CD4-positive, alpha-beta T cell (primary cell): ENCODE data around the gene RRP1B. TPM values are rescaled to one million over a fixed set of nuclear protein-coding genes. Genes with fewer than 3 reads are reported as not detected.
"Not testable (repeated sequence)": the region's sequence is repeated elsewhere in the genome, so short reads cannot be mapped to it uniquely, and the experiment has no call there.

Experiments used
- ATAC-seq: fragments of 200-7000 bp; cut with Tn5 transposase; one replicate; pipeline ENCODE4 v1.10.0; 2022; ENCODE audit warnings: mild to moderate bottlenecking; ENCODE audit not compliant: poor library complexity
- CTCF ChIA-PET: fragments of 350-600 bp; sonication (Branson Sonifier 250); formaldehyde crosslinking; loops from one replicate; lab custom pipeline; 2021; ENCODE audit warnings: antibody characterized with exemption, inconsistent platforms; lab: Charles Lee
- POLR2A ChIA-PET: fragments of 350-600 bp; sonication (Branson Sonifier 250); formaldehyde crosslinking; loops from one replicate; lab custom pipeline; 2021; ENCODE audit warnings: antibody characterized with exemption, inconsistent platforms; lab: Charles Lee
- DNase-seq, 14 experiments: peaks; one replicate each; pipeline ENCODE4 v3.0.0-alpha.2; 2013 to 2020; ENCODE audit warnings: mixed read lengths in 2 of 14
- H3K27ac ChIP-seq, 2 donors: one replicate each; pipeline versions ENCODE4 v1.5.1 to v1.7.0; 2013; ENCODE audit warnings: low read length in 2 of 2, low read depth in 1 of 2, mild to moderate bottlenecking in 1 of 2
- H3K27me3 ChIP-seq, 2 experiments: 1 replicate in 1 of 2; 2 replicates in 1 of 2; pipeline versions ENCODE4 v1.6.1 to v1.7.0; 2013; ENCODE audit warnings: low read length in 2 of 2, control low read depth in 1 of 2, mild to moderate bottlenecking in 1 of 2, moderate library complexity in 1 of 2; ENCODE audit not compliant: insufficient read depth in 2 of 2, control insufficient read depth in 1 of 2
- H3K36me3 ChIP-seq: one replicate; pipeline ENCODE4 v1.6.1; 2013; ENCODE audit warnings: low read length, control low read depth; ENCODE audit not compliant: insufficient read depth
- H3K4me1 ChIP-seq: one replicate; pipeline ENCODE4 v1.6.1; 2013; ENCODE audit warnings: low read length, control low read depth; ENCODE audit not compliant: insufficient read depth
- H3K4me3 ChIP-seq: one replicate; pipeline ENCODE4 v1.5.1; 2013; ENCODE audit warnings: mild to moderate bottlenecking, low read length, moderate library complexity
- H3K9me3 ChIP-seq, 2 experiments: 1 replicate in 1 of 2; 2 replicates in 1 of 2; pipeline versions ENCODE4 v1.6.1 to v1.7.0; 2013; ENCODE audit warnings: low read length in 2 of 2, mild to moderate bottlenecking in 2 of 2, control low read depth in 1 of 2, moderate library complexity in 1 of 2; ENCODE audit not compliant: control insufficient read depth in 1 of 2, insufficient read depth in 1 of 2
- H3K27ac Mint-ChIP-seq: one replicate; pipeline ENCODE4 v1.8.0; 2020; ENCODE audit warnings: mixed read lengths
- H3K27me3 Mint-ChIP-seq: one replicate; pipeline ENCODE4 v1.8.0; 2021; ENCODE audit warnings: mixed read lengths
- H3K36me3 Mint-ChIP-seq: one replicate; pipeline ENCODE4 v1.8.0; 2021; ENCODE audit warnings: low read depth, mixed read lengths
- H3K4me1 Mint-ChIP-seq: one replicate; pipeline ENCODE4 v1.8.0; 2021; ENCODE audit warnings: low read depth, mixed read lengths
- H3K4me3 Mint-ChIP-seq: one replicate; pipeline ENCODE4 v1.8.0; 2020; ENCODE audit warnings: mild to moderate bottlenecking, mixed read lengths
- H3K9me3 Mint-ChIP-seq: one replicate; pipeline ENCODE4 v1.8.0; 2020; ENCODE audit warnings: mixed read lengths
- intact Hi-C, 2 experiments: fragments of 100-400 bp; cut with DNase I in 1 of 2; cut with micrococcal nuclease in 1 of 2; formaldehyde crosslinking; loops; one replicate each; pipeline versions ENCODE4 v1.15.1 to v1.9.0; 2023 to 2025; cut with DNase I, micrococcal nuclease
- total RNA-seq, 174 experiments: library from RNA in 2 of 174; stranded (reverse) in 2 of 174; gene quantifications; one replicate each; pipeline ENCODE4 v1.2.3 and lab custom pipeline; 2021 to 2026
- TF ChIP-seq, protein P1 (sequence below): fragments of 200-600 bp; IDR thresholded peaks from one replicate; pipeline ENCODE4 v1.8.0; 2022; ENCODE audit warnings: antibody characterized with exemption, mild to moderate bottlenecking

Gene RRP1B
- total RNA-seq, 2 experiments from 2014 or later, result 18.6 to 19.2 TPM

DNA sequence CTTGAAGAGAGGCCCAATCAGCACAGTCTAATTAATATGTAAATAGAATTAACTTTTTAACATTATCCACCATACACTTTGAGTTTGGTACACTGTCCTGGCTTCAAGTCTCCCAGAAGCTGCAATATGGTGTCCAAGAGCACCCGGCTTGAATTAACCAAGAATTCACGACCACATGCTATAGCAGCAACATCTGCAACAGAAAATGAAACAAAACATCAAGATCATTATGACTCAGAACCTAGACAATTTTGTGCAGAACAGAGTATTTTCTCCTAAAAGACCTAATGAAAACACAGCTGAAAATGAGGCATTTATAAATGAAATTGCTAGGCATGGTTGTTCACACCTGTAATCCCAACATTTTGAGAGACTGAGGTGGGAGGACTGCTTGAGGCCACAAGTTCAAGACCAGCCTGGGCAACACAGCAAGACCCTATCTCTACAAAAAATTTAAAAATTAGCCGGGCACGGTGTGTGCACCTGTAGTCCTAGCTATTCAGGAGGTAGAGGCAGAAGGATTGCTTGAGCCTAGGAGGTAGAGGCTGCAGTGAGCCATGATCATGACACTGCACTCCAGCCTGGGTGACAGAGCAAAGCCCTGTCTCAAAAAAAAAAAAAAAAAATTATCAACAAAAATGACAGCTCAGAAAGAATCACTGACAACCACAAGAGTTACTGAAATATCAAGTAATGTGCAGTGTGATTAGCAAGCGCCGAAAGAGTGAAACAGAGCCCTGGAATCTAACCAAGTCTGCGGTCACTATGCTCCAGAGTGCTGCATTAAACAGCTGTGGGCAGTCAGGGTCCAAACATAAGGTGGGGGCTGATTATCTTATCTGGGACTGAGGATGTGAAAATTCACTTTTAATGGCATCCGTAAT lies 45.4 kb upstream of the RRP1B start:
- Mint-ChIP-seq H3K9me3 (no peaks in the 10 kb centered on the region), H3K27me3 (no peaks in the 10 kb centered on the region), H3K36me3 (no peaks in the 10 kb centered on the region), H3K27ac (no peak overlapping the region), H3K4me1 (no peaks in the 10 kb centered on the region), H3K4me3 (no peak overlapping the region)
- ATAC-seq (no peak), DNase-seq (no peak)
- Histone ChIP-seq H3K9me3 (no peaks in the 10 kb centered on the region), H3K36me3 (no peaks in the 10 kb centered on the region), H3K27ac (no peak overlapping the region), H3K27me3 (no peaks in the 10 kb centered on the region), H3K4me3 (no peak overlapping the region), H3K4me1 (no peaks in the 10 kb centered on the region)
- ChIA-PET POLR2A (no interaction called here), CTCF (no interaction called here)
- TF ChIP-seq, protein P1, sequence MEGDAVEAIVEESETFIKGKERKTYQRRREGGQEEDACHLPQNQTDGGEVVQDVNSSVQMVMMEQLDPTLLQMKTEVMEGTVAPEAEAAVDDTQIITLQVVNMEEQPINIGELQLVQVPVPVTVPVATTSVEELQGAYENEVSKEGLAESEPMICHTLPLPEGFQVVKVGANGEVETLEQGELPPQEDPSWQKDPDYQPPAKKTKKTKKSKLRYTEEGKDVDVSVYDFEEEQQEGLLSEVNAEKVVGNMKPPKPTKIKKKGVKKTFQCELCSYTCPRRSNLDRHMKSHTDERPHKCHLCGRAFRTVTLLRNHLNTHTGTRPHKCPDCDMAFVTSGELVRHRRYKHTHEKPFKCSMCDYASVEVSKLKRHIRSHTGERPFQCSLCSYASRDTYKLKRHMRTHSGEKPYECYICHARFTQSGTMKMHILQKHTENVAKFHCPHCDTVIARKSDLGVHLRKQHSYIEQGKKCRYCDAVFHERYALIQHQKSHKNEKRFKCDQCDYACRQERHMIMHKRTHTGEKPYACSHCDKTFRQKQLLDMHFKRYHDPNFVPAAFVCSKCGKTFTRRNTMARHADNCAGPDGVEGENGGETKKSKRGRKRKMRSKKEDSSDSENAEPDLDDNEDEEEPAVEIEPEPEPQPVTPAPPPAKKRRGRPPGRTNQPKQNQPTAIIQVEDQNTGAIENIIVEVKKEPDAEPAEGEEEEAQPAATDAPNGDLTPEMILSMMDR, result no peak
- intact Hi-C loops, result no loop called here

DNA sequence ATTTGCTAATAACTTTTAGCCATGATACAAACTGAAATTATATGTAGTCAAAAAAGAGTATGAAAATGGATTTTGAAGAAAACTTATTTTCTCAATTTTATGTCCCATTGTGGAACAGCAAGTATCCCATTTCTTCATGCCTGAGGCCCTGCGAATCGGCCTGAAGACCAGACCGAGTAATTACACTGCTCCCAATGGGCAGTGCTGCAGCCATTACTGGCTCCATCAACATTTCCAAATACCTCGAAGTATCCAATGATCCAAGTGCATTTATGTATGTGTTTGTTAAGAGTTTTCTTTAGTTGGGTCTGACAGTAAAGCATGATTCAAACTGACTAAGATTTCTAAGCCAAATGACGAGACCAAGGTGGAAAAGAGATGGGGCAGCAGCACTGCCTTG lies 44.5 kb upstream of the RRP1B start:
- ATAC-seq (no peak), DNase-seq (no peak)
- TF ChIP-seq, protein P1, result no peak
- CTCF ChIA-PET, result no interaction called here
- H3K27ac ChIP-seq, result no peak overlapping the region
- H3K4me1 ChIP-seq, result no peaks in the 10 kb centered on the region
- Mint-ChIP-seq H3K4me3 (no peak overlapping the region), H3K4me1 (no peaks in the 10 kb centered on the region), H3K36me3 (peaks cover 6% of the 10 kb centered on the region), H3K27me3 (no peaks in the 10 kb centered on the region), H3K27ac (no peak overlapping the region), H3K9me3 (no peaks in the 10 kb centered on the region)
- no peaks in the 10 kb centered on the region for H3K27me3 ChIP-seq
- no peak overlapping the region for H3K4me3 ChIP-seq
- H3K36me3 ChIP-seq, result no peaks in the 10 kb centered on the region
- POLR2A ChIA-PET, result no interaction called here
- H3K9me3 ChIP-seq, result peaks cover 2 to 3% of the 10 kb centered on the region in 2 experiments
- intact Hi-C loops, result no loop called here

DNA sequence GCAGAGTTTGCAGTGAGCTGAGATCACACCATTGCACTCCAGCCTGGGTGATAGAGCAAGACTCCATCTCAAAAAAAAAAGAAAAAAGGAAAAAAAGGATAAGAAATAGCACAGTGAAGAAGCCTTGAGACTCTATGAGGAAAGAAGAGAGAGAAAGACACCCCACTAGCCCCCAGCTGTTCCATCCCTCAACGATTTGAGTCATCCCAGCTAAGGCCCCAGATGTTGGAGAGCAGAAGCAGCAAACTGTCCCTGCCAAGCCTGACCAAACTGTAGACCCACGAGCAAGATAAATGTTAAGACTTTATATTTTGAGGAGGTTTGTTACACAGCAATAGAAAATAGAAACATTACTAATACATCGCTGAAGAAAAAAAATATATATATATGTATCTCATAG lies 42.5 kb upstream of the RRP1B start:
- H3K27ac ChIP-seq, intact Hi-C loops, H3K4me3 Mint-ChIP-seq, H3K27me3 ChIP-seq, H3K27me3 Mint-ChIP-seq, POLR2A ChIA-PET, CTCF ChIA-PET, H3K4me3 ChIP-seq, H3K27ac Mint-ChIP-seq, H3K4me1 ChIP-seq, ATAC-seq, H3K9me3 Mint-ChIP-seq, H3K4me1 Mint-ChIP-seq, H3K36me3 ChIP-seq, DNase-seq: not testable (repeated sequence)
- H3K9me3 ChIP-seq, result peaks cover 3 to 11% of the 10 kb centered on the region in 2 experiments
- peaks cover 14% of the 10 kb centered on the region for H3K36me3 Mint-ChIP-seq
